OCI-M2 (cell line): ENCODE data around the gene TIAM2.

Experiments used
- DNase-seq: peaks from one replicate; lab custom pipeline; 2025; ENCODE audit not compliant: unreplicated experiment; lab: John Stamatoyannopoulos, UW

Gene TIAM2

GRCh38 chr6:155274106-155274505, 279.0 kb downstream of the TIAM2 start:
- no peak for DNase-seq

- no peak for DNase-seq
These were observed 279.4 kb downstream of the TIAM2 start for GRCh38 chr6:155274533-155274932.

- no peak for DNase-seq
These were observed 280.8 kb downstream of the TIAM2 start for GRCh38 chr6:155275808-155276480.

GRCh38 chr6:155276638-155277037, 281.5 kb downstream of the TIAM2 start:
- no peak for DNase-seq

- DNase-seq = no peak
These were observed 283.4 kb downstream of the TIAM2 start for GRCh38 chr6:155278319-155279049.

GRCh38 chr6:155284775-155285174, 289.7 kb downstream of the TIAM2 start:
- DNase-seq = no peak

GRCh38 chr6:155287762-155288161, 292.6 kb downstream of the TIAM2 start:
- no peak for DNase-seq

GRCh38 chr6:155290491-155290890, 295.4 kb downstream of the TIAM2 start:
- DNase-seq = no peak

- no peak for DNase-seq
These were observed 296.2 kb downstream of the TIAM2 start for GRCh38 chr6:155291291-155291690.

GRCh38 chr6:155292711-155293110, 297.6 kb downstream of the TIAM2 start:
- no peak for DNase-seq

- DNase-seq = no peak
These were observed 302.6 kb downstream of the TIAM2 start for GRCh38 chr6:155297669-155298068.

- DNase-seq = no peak
These were observed 306.8 kb downstream of the TIAM2 start for GRCh38 chr6:155301867-155302266.

- no peak for DNase-seq
These were observed 308.3 kb downstream of the TIAM2 start for GRCh38 chr6:155303361-155303870.

GRCh38 chr6:155306958-155307357, 311.8 kb downstream of the TIAM2 start:
- no peak for DNase-seq
